NCI-H446 treated with DMSO at 0.1 percent for 48 hours (cell line): ENCODE data around the gene SLC7A4.
"Not testable (repeated sequence)": the region's sequence is repeated elsewhere in the genome, so short reads cannot be mapped to it uniquely, and the experiment has no call there.

ENCODE experiments used
- DNase-seq: peaks from one replicate; lab custom pipeline; 2025; lab: John Stamatoyannopoulos, UW

Gene SLC7A4

DNA sequence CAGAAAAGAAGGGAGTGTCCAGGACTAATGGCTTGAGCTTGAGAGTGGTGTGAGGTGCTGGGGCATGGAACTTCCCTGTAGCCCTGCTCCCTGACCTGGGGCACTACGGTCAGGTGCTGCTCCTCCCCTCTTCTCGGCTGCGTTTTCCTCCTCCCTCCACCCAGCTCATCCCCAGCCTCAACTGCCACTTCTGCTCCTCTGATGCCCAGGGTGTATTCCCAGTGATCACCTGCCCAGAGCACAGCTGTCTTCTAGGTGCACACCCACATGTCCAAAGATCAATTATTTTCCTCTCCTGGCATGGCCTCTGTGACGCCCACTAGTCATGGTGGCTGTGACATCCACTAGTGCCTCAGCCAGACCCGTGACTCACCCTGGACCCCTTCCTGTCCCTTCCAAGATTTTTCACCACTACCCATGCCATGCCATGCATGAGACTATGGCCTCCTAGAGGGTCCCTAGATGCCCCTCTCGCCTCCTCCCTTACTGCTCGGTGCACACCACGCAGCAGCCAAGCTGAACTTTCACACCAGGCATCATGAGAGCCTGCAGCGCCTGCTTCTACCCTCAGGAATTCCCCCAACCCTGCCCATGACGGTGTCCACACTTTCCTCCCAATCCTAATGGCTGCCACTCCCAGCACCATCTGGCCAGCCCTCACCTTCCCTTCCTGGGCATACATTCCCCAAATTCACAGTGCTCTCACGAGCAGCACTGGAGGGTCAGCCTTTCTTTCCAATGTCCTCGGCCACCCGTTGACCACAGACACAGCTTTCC, 15.5 kb downstream of the SLC7A4 start:
- DNase-seq: no peak

DNA sequence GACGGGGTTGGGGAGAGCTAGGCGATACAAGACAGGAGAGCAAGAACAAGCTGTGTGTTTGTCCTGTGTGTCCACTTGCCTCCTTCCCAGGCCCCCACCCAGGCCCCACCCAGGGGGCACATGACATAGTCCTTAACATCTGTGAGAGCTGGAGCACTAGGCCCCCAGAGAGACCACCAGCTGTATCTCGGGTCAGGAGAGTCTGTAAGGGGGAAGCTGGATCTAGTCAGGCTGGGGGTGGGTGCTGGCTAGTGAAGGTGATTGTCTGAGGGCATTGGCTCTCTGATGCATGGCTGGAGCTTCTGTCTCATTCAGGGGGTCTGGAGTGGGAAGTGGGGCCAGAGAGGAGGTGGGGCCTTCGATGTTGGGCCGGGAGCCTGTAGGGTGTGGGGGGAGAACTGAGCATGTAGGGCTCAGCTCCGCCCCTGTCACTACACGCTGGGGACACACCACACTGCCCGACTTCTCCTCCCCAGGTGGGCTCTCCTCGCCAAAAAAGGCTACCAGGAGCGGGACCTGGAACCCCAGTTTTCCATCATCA, 16.8 kb downstream of the SLC7A4 start:
- no peak for DNase-seq

DNA sequence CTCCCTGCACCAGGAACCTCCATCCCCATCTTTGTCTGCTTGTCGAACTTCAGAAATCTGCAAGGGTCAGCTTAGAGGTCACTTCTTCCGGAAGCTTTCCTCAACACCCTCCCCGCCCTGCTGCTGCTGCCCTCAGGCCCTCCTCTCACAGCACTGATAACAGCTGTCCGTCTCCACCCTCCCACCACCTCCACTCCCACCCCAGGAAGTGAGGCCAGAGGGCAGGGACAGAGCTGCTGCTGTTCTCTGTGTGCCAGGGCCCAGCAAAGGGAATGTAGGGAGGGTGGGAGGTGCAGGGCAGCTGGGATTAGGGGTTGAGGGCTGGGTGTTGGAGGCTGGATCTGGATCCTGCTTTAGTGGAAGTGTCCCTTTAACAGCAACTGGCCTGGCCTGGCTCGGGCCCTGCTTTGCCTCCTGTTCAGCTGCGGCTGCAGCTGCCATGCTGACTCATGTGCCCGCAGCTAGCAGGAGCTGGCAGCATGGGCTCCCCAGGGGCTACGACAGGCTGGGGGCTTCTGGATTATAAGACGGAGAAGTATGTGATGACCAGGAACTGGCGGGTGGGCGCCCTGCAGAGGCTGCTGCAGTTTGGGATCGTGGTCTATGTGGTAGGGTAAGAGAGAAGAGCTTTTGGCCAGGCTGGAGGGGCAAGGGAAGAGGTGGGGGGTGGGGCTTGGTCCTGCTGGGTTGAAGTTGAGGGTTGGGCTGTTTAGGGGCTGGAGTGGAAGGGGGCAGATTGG, 17.5 kb downstream of the SLC7A4 start, which contains the start of gene P2RX6:
Gene P2RX6 (plus strand): TSS at position 440 of the 740 bp plus-strand sequence. CDS start 10 bp downstream, at position 450.
- DNase-seq: peak; percentile 53

DNA sequence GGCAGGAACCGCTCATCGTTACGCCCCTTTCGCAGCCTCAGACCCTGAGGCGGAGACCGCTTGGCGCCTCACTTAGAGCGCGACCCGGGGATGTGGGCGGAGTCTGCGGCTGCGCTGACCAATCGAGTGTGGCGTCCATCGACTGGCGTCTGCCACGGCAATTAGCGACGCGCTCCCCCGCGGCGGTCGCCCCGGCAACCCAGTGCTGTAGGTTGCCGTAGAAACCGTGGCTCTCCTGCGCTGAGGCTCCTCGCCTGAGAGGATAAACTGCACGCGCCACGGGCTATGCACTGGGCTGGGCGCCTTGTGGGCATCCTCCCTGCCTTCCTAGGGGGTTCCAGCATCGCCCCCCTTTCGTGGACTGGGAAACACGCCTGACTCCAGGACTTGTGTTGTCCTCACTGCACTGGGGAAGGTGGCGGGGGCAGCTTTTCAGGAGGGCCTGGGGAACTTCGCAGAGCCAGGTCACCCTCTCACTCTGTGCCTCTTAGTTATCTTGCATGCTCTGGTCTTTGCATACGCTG, 18.1 kb downstream of the SLC7A4 start:
- peak; percentile 94 for DNase-seq

DNA sequence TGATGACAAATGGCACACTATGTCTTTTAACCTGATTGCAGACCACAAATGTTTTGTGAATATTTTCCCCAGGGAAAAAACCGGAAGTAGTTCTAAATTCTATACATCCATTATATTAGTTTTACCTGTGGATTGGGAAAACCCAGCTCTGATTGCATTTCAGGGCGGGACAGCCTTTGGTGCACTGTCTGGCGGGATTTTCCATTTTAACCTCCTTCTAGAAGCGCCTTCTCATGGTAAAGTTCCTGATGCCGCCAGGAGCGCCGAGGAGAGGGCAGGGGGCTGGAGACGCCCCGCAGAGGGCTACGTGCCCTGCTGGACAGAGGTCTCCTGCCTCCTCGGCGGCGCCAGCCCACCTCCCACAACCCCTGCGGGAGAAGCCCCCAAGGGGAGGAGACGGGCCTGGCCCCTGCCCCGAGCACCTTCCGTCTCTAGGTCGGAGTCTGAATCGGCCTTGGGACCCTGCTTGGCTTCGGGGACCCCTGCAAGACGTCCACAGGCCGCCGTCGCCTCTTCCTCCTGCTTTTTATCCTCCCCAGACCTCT, 18.6 kb downstream of the SLC7A4 start:
- DNase-seq: no peak

DNA sequence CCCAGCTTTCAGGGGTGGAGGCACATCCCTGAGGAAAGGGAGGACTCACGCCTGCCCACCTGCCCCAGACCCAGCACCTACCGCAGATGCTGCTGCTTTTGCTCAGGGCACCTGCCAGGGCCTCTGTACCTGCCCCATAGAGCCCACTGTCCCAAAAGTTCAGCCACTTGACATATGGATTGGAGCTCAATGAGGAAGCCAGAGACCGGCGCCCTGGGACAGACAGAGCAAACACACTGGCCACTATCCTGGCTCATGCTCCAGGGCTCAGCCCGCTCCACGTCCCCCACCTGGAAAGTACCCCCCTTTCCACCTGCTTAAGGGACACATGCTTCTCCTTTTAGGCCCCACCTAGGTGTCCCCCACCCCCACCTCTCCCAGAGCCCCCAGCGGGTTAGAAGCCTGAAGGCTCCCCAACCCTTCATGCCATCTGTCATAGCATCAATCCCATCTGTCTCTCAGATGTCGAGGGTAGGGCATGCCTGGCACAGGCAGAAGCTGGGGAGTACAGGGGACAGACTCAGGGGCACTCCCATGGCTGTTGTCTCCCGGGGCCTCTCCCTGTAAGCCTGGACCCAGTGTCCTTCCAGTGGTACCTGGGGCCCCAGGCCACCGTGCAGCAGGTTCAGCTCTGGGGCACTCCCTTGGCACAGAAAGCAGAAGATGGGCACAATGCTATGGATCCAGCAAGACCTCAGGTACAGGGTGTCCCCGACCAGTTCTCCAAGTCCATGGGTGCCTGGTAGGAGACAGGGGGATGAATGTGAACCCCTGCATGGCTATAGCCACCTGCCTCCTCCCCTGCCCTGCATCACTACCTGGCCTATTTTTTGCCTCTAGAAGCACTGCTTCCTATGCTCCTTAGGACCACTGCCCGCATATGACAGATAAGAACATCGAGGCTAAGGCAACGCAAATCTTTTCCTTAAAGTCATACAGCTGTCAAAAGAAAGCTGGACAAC, 19.6 kb downstream of the SLC7A4 start:
- DNase-seq: no peak

DNA sequence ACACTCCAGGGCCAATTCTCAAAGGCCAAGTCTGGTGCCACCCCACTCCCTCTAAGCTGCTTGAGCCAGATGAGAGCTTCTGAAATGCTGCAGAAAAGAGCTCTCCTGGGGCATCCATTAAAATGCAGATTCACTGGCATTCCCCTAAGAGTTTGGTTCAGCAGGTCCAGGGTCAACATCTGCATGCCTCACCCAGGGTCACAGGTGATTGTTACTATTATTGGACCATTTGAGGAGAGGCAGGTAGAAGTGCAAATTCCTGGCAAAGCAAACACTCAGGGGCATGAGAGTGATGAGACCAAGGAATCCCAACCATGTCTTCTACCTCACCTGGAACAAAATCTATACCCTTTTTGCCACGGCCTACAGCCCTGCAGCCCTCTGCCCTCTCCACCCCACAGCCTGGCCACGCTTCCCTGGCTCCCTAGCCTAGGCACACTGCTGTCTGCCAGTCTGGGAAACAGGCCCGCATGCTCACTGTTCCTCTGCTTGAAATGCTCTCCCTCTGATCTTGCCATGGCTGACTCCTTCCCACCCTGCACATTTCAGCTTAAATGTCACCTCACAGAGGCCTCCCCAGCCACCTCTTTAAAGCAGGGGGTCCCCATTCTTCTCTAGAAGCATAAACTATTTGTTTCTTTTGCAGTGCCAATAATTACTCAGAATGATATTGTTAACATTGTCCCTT, 21.8 kb downstream of the SLC7A4 start:
- no peak for DNase-seq

DNA sequence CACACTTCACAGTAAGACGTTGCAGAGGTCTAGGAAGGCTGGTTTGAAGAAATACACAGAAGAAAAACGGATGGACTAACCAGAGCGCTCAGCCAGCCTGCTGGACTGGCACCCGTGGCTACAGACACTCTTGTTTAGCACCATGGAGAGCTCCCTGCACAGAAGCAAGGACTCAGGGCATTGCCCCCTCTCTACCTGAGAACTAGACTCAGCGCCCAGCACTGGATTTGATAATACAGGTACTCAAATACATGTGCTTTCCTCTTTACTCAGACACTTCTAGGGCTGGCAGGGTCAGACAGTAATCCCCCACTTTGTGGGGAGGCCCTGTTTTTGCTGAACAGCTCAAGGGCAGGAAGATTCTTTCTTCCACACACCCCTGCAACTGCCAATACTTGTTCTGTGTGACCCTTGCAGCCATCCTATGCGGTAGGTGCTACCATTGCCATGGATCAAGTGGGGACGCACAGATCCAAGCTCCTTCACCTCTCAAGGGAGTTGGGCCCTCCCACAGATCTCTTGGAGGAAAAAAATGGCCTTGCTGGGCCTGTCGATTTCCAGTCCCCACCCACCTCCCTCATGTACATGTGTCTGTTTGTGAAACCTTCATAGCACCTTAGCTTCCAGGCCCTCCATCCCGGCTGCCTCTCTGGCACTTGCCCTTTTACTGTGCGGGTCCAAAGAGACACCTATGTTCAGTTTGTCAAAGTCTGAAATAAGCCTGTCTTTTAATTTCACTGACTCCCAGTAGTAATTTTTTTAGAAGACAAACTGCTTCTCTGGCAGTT, 22.5 kb downstream of the SLC7A4 start:
- DNase-seq: no peak

DNA sequence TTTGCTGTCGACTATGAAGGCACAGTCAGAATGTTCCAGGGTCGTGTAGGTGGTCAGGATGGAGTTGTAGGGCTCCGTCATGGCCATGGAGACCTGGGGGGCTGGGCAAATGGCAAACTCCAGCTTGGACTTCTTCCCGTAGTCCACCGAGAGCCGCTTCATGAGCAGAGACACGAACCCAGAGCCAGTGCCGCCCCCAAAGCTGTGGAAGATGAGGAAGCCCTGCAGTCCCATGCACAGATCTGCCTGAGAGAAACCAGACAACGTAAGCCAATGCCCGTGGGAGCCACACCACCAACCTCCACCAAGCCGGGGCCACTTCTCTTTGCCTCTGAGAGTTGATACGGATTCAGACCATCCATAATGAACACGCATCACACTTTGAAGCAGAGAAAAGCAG, 23.2 kb downstream of the SLC7A4 start:
- DNase-seq: not testable (repeated sequence)

DNA sequence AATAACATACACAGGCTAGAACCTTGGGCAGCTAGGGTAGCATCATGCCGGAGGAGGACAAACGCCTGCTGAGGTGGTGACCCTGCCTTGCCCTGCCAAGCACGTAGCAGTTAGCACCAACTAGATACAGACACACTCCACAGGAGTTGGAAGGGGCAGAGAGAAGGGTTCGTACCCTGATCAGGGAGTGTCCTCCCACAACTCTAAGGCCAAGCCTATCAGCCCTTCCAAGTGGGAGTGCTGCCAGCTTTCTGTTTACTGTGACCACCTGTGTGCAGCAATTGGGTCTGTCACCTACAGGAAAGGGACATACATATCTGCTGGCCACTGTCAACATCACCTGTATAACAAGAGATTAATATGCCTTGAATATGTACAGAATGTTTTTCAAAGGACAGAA, 28.6 kb downstream of the SLC7A4 start:
- DNase-seq: no peak

DNA sequence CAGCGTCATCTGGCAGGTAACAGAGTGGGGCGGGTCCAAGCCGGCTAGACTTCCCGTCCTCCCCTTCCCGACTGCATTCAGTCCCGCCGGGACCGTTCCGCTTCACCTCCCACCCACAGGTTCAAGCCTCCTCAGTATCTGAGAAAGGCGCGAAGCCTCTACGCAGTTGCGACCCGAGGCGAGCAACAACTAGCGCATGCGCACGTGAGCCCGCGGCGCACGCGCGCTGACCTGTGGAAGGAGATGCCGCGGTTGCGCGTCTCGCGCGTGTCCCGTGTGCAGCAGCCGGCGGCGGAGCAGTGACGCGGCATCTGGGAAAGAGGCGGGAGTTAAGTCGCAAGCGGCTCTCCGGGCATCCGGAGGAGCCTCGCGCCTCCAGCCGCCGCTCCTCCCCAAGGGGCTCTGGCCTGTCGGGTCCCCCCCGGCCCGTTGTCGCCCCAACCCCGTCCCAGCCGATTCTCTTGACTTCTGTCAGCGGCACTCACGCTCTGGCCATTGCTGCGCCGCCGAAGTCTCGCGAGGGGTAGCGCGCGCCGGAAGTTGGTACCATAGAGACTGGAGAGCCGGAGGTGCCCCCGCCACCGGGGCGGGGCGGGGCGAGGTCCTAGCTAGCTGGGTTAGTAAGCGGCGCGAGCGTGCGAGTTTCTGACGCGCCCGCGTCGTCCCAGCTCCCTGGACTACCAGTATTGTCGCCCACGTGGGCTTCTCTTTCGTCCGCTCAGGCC, 30.6 kb downstream of the SLC7A4 start, which contains the start of gene THAP7:
Gene THAP7 (minus strand): TSS at position 518 of the 725 bp plus-strand sequence. CDS start 207 bp downstream, at position 311.
- DNase-seq: peak; percentile 95

DNA sequence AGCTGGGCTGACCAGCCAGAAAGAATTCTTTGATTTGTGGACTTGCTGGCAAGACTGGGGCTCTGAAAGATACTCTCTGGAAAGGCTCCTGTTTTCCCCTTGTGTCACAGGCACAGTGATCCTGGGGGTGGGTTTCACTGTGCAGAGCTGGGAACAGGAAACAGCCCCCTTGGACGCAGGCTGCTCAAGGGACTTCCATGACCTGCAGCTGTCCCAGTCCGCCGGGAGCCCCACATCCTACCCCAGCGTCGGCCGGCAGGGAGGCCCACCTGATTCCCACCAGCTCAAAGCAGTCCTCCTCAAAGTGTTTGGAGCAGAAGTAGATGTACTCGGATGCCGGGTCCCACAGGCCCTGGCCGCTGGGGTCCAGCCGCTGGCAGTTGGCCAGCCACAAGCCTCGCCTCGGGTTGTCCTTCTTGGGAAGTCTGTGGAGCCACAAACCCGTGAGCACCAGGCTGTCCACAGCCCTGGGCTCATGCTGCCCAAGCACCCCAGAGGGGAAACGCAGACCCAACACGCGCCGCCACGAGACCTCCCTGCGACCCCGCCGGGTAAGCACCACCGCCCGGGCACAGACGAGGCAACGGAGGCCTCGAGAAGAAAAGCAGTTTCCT, 31.3 kb downstream of the SLC7A4 start:
- DNase-seq: no peak

DNA sequence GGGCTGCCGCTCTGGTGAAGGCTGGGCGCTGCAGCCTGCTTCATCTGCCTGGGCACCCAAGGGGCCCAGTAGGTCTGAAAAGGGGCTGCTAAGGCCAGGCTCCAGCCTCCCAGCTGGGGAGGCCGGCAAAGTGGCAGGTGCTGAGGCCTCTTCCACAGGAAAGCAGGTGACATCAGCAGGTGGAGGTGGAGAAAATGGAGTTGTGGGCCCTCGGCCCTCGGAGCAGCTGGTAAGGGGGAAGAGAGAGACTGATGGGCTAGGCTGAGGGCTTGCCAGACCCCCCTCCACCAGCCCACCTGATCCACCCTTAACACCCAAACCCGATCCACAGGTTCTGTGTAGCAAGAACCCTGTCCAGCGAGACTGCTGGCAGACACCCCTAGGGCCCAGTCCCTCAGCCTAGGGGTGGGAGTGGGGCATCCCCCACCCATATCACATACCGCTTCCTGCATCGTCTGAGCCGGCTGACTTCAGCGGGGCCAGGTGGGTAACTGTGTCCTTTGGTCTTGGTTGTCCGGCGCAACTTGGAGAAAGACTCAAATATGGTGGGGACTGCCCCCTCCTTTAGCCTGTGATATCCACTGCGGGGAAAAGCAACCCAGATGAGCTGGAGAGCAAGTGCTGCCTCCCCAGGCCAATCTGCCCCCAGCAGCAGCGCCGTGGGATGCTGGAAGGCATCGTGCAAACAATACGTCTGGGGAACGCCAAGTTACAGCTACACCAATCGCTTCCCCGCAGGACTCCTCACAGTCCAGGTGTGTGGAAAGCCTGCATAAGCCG, 32.0 kb downstream of the SLC7A4 start:
- no peak for DNase-seq

DNA sequence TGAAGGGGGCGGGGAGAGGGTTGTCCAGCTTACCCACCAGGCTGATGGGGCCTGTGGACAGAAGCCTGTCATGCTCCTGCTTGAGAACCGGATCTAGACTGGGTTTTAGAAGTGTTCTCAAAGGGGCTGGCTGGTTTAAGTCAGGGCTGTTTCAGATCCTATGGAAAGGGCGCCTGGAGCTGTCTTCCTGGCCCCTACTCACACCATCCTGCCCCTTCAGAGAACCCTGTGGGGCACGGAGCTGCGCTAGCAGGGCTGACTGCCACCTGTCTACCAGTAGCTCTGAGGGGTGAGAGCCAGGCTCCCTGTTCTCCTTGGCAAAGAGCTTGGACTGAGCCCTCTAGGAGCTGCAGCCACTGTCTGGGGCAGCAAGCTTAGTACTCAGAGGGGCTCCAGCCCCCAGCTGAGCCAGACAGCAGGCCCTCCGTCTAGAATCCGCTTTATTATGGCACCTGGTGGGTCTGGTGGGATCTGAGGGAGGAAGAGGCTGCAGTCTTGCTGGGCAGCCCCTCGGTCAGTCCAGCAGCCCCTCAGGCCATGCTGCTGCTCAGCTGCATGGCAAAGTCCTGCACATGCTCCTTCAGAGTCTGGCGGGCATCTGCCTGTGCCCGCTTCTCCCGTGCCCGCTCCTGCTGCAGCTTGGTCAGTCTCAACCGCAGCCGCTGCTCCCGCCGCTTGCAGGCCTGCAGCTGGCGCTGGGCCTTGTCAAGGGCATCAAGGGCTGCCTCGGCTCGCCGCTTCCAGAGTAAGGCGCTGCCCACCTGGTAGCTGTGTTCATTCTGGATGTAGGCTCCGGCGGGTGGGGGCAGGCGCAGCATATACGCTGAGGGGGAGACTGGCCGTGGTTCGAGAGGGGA, 32.8 kb downstream of the SLC7A4 start:
- DNase-seq: no peak

DNA sequence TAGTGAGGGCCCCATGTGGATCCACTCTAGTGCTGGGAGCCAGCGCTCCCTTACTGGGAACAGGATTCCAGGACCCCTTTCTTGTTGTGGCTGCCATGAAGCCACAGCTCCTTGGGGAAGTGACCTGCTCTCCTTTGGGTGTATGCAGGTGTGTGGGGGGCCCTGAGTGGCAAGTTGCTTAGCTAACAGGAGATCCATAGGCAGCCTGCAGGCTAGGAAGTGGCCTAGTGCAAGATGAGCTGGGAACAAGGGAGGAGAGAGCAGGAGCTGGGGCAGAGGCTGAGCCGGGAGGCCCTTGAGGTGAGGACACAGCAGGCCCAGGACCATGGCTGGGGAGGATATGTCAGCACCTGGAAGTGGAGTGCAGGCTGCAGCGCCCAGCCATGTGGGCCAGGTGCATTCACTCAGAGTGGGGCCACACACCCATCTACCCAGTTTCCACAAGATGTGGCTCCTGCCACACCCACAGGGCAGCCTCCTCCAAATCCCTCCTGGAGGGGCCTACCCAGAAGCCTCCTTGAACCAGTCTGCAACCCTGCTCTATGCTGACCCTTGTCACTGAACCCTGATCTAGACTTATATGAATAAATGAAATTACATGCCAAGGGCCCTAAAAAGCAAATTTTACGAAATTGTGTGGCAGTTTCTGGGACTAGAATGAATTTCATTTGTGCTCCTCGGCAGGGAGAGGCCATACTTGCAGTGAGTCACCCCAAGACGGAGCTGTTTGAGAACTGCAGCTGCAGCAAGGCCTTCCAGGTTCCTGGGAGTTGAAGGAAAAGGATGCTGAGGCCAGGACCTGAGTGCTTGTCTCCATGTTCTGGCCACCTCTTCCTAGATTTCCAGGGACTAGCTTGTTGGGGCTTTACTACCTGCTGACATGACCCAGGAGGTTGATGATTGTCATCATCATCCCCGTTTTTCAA, 33.7 kb downstream of the SLC7A4 start:
- DNase-seq: no peak
